Stimulated activated CD4-positive, alpha-beta T cell treated with anti-CD3 and anti-CD28 coated beads, Interleukin-1b, Interleukin-23, amount 100 ng/mL, for 48 hours (primary cell): ENCODE measurements around the gene HIC2.
"Not testable (repeated sequence)": the region's sequence is repeated elsewhere in the genome, so short reads cannot be mapped to it uniquely, and the experiment has no call there.

ENCODE experiments used
- DNase-seq: peaks from one replicate; pipeline ENCODE4 v3.0.0-alpha.2; 2020

HIC2 gene

GRCh38 chr22:21417227-21417746, at the start of gene HIC2:
TSS of gene HIC2 (plus strand) at chr22:21417371. CDS start at chr22:21442832, 25,461 bp downstream.
- DNase-seq, result not testable (repeated sequence)

GRCh38 chr22:21368603-21369310, 48.4 kb upstream of the HIC2 start:
- DNase-seq, result not testable (repeated sequence)

- DNase-seq, result not testable (repeated sequence)
Observed at GRCh38 chr22:21375880-21376279, 41.3 kb upstream of the HIC2 start.

GRCh38 chr22:21383701-21384467, 33.3 kb upstream of the HIC2 start, which contains the start of gene RIMBP3B:
TSS of gene RIMBP3B (plus strand) at chr22:21383751. CDS start at chr22:21383859, 108 bp downstream.
- not testable (repeated sequence) for DNase-seq

GRCh38 chr22:21384468-21385357, 32.5 kb upstream of the HIC2 start:
- DNase-seq, result not testable (repeated sequence)

GRCh38 chr22:21389480-21389879, 27.7 kb upstream of the HIC2 start:
- not testable (repeated sequence) for DNase-seq

GRCh38 chr22:21390013-21390412, 27.2 kb upstream of the HIC2 start:
- not testable (repeated sequence) for DNase-seq

- not testable (repeated sequence) for DNase-seq
Observed at GRCh38 chr22:21394613-21395012, 22.6 kb upstream of the HIC2 start.

GRCh38 chr22:21401197-21401969, 15.8 kb upstream of the HIC2 start:
- DNase-seq, result not testable (repeated sequence)

GRCh38 chr22:21402763-21403314, 14.3 kb upstream of the HIC2 start:
- DNase-seq, result not testable (repeated sequence)

GRCh38 chr22:21407139-21407538, 10.0 kb upstream of the HIC2 start:
- DNase-seq, result not testable (repeated sequence)

- not testable (repeated sequence) for DNase-seq
Observed at GRCh38 chr22:21407792-21408191, 9.4 kb upstream of the HIC2 start.

GRCh38 chr22:21416375-21416774, 796 bp upstream of the HIC2 start:
- not testable (repeated sequence) for DNase-seq

GRCh38 chr22:21417853-21418252, 682 bp downstream of the HIC2 start:
- peak; percentile 8 for DNase-seq

GRCh38 chr22:21418974-21419638, 1.9 kb downstream of the HIC2 start:
- not testable (repeated sequence) for DNase-seq

- DNase-seq, result not testable (repeated sequence)
Observed at GRCh38 chr22:21420180-21420763, 3.1 kb downstream of the HIC2 start.

GRCh38 chr22:21424084-21424709, 7.0 kb downstream of the HIC2 start:
- DNase-seq, result not testable (repeated sequence)

GRCh38 chr22:21434378-21435233, 17.4 kb downstream of the HIC2 start:
- DNase-seq, result not testable (repeated sequence)
